Measurements from ENCODE around the gene ANKRD13D.
"Not testable (repeated sequence)": the region's sequence is repeated elsewhere in the genome, so short reads cannot be mapped to it uniquely, and the experiment has no call there.

The ANKRD13D gene

GRCh38 chr11:67289226-67289650 lies at the start of gene ANKRD13D:
Gene ANKRD13D, plus strand, starts transcription at chr11:67289303. Its CDS starts 158 bp downstream, at chr11:67289461.
- no peak for DNase-seq

- peak; percentile 99 for DNase-seq
Measured at GRCh38 chr11:67239783-67240575, 49.1 kb upstream of the ANKRD13D start.

GRCh38 chr11:67240576-67241389 lies 48.3 kb upstream of the ANKRD13D start:
- peak; percentile 94 for DNase-seq

GRCh38 chr11:67242548-67242947 lies 46.6 kb upstream of the ANKRD13D start:
- no peak for DNase-seq

- DNase-seq = no peak
Measured at GRCh38 chr11:67243051-67243450, 46.1 kb upstream of the ANKRD13D start.

GRCh38 chr11:67245046-67245445 lies 44.1 kb upstream of the ANKRD13D start:
- DNase-seq = no peak

GRCh38 chr11:67247946-67248550 lies 41.1 kb upstream of the ANKRD13D start:
- no peak for DNase-seq

- DNase-seq = no peak
Measured at GRCh38 chr11:67248653-67249052, 40.5 kb upstream of the ANKRD13D start.

GRCh38 chr11:67250059-67251043 lies 38.8 kb upstream of the ANKRD13D start:
- no peak for DNase-seq

GRCh38 chr11:67251841-67252240 lies 37.3 kb upstream of the ANKRD13D start:
- DNase-seq = no peak

GRCh38 chr11:67252831-67253239 lies 36.3 kb upstream of the ANKRD13D start:
- peak; percentile 56 for DNase-seq

GRCh38 chr11:67253872-67254624 lies 35.1 kb upstream of the ANKRD13D start:
- DNase-seq = no peak

GRCh38 chr11:67254798-67255197 lies 34.3 kb upstream of the ANKRD13D start:
- DNase-seq = no peak

- no peak for DNase-seq
Measured at GRCh38 chr11:67255353-67255752, 33.8 kb upstream of the ANKRD13D start.

- DNase-seq = no peak
Measured at GRCh38 chr11:67255864-67256263, 33.2 kb upstream of the ANKRD13D start.

- DNase-seq = no peak
Measured at GRCh38 chr11:67256477-67257135, 32.5 kb upstream of the ANKRD13D start.

- DNase-seq = no peak
Measured at GRCh38 chr11:67260406-67260805, 28.7 kb upstream of the ANKRD13D start.

GRCh38 chr11:67260885-67261639 lies 28.0 kb upstream of the ANKRD13D start:
- not testable (repeated sequence) for DNase-seq

- DNase-seq = no peak
Measured at GRCh38 chr11:67261640-67261945, 27.5 kb upstream of the ANKRD13D start.

- DNase-seq = no peak
Measured at GRCh38 chr11:67261946-67262681, 27.0 kb upstream of the ANKRD13D start.

Measured in CD4-positive, alpha-beta T cell treated with Interleukin-17A for 1 hour (primary cell).